Measurements from ENCODE around the gene ZNF837.

The ZNF837 gene

GRCh38 chr19:58387338-58388174 lies 6.7 kb upstream of the ZNF837 start:
- TF ChIP-seq CTCF (IDR thresholded peaks at IDR 0.05; ENCODE audit: low read depth, low read length, missing control alignments) = no peak
- H3K4me3 ChIP-seq (replicated peaks; ENCODE audit: low read depth, low read length) = peak overlapping the region; percentile 92
- DNase-seq (ENCODE audit: extremely low read depth, low read depth) = no peak

GRCh38 chr19:58386576-58387337 lies 5.9 kb upstream of the ZNF837 start, which contains the start of gene RPS5:
Gene RPS5 (plus strand): TSS chr19:58387269. CDS start chr19:58388138, 869 bp downstream.
- no peak for TF ChIP-seq CTCF (IDR thresholded peaks at IDR 0.05; ENCODE audit: low read depth, low read length, missing control alignments)
- peak within 1 kb of the TSS; percentile 92 for H3K4me3 ChIP-seq (replicated peaks; ENCODE audit: low read depth, low read length)
- DNase-seq (ENCODE audit: extremely low read depth, low read depth) = peak; percentile 98

- no peak for DNase-seq (ENCODE audit: extremely low read depth, low read depth)
- H3K4me3 ChIP-seq (replicated peaks; ENCODE audit: low read depth, low read length) = peak overlapping the region; percentile 92
- TF ChIP-seq CTCF (IDR thresholded peaks at IDR 0.05; ENCODE audit: low read depth, low read length, missing control alignments) = no peak
Observed at GRCh38 chr19:58385891-58386575, 5.2 kb upstream of the ZNF837 start.

GRCh38 chr19:58385313-58385890 lies 4.6 kb upstream of the ZNF837 start:
- no peak for DNase-seq (ENCODE audit: extremely low read depth, low read depth)
- H3K4me3 ChIP-seq (replicated peaks; ENCODE audit: low read depth, low read length) = peak overlapping the region; percentile 92
- no peak for TF ChIP-seq CTCF (IDR thresholded peaks at IDR 0.05; ENCODE audit: low read depth, low read length, missing control alignments)

- no peak for DNase-seq (ENCODE audit: extremely low read depth, low read depth)
- no peak for TF ChIP-seq CTCF (IDR thresholded peaks at IDR 0.05; ENCODE audit: low read depth, low read length, missing control alignments)
- no peak overlapping the region for H3K4me3 ChIP-seq (replicated peaks; ENCODE audit: low read depth, low read length)
Observed at GRCh38 chr19:58382997-58383603, 2.3 kb upstream of the ZNF837 start.
